ENCODE results near the gene CDH18. TPM values are rescaled to one million over a fixed set of nuclear protein-coding genes. Genes with fewer than 3 reads are reported as not detected.

CDH18 gene
- total RNA-seq, 1 experiment from 2014 or later = not detected

- Histone ChIP-seq H3K4me2 (ENCODE audit: low read length) (no peak overlapping the region), H2AFZ (ENCODE audit: low read depth, low read length, poor library complexity, severe bottlenecking) (no peak overlapping the region), H4K20me1 (ENCODE audit: insufficient read depth) (no peaks in the 10 kb centered on the region), H3K79me2 (ENCODE audit: insufficient read depth, low read length) (no peaks in the 10 kb centered on the region), H3K9ac (ENCODE audit: low read length) (no peak overlapping the region), H3K4me1 (ENCODE audit: control insufficient read depth in 1 of 2, insufficient read depth in 2 of 2, low read length in 2 of 2) (no peaks in the 10 kb centered on the region), H3K4me3 (replicated peaks in 1 of 2; ENCODE audit: low read depth in 1 of 2, low read length in 2 of 2) (no peak overlapping the region), H3K27ac (ENCODE audit: low read depth, low read length) (no peak overlapping the region), H3K9me3 (ENCODE audit: control insufficient read depth in 1 of 2, insufficient read depth in 1 of 2, low read depth in 1 of 2, low read length in 2 of 2) (peaks cover 6 to 28% of the 10 kb centered on the region in 2 experiments; a peak in 2 of 4 replicates), H3K36me3 (ENCODE audit: control insufficient read depth in 1 of 2, insufficient read depth in 2 of 2, low read length in 2 of 2) (no peaks in the 10 kb centered on the region), H3K27me3 (ENCODE audit: insufficient read depth, low read length) (no peaks in the 10 kb centered on the region), H3K9me2 (ENCODE audit: insufficient read depth) (no peaks in the 10 kb centered on the region)
- RAD21 ChIA-PET (ENCODE audit: low non-redundant PET in 1 of 2, low total read pairs in 2 of 2, uncharacterized antibody in 2 of 2, unreplicated experiment in 2 of 2) = no interaction called here
- ATAC-seq = no peak
- TF ChIP-seq FOSL1 (IDR thresholded peaks at IDR 0.05; ENCODE audit: low read depth) = no peak
- TF ChIP-seq, protein P1, sequence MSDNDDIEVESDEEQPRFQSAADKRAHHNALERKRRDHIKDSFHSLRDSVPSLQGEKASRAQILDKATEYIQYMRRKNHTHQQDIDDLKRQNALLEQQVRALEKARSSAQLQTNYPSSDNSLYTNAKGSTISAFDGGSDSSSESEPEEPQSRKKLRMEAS (IDR thresholded peaks at IDR 0.05) = no peak
- TF ChIP-seq ELF1 (IDR thresholded peaks at IDR 0.05; ENCODE audit: borderline replicate concordance, low read depth) = no peak
- no peak for TF ChIP-seq RAD21 (IDR thresholded peaks at IDR 0.05; ENCODE audit: low read depth)
- no peak for TF ChIP-seq ATF3 (IDR thresholded peaks at IDR 0.05)
- TF ChIP-seq ZFX (IDR thresholded peaks at IDR 0.05) = no peak
- TF ChIP-seq TCF7L2 (IDR thresholded peaks at IDR 0.05; ENCODE audit: borderline replicate concordance, extremely low read depth, insufficient read depth, insufficient read length) = no peak
- TF ChIP-seq YY1 (IDR thresholded peaks at IDR 0.05; ENCODE audit: extremely low read depth, insufficient replicate concordance, low read depth, low read length) = no peak
- no peak for TF ChIP-seq CTCF (IDR thresholded peaks at IDR 0.05 in 2 of 3, conservative IDR thresholded peaks at IDR 0.05 in 1 of 3; ENCODE audit: borderline replicate concordance in 1 of 3, insufficient read depth in 1 of 3, low read depth in 2 of 3, low read length in 2 of 3)
- no peak for TF ChIP-seq SIN3A (IDR thresholded peaks at IDR 0.05; ENCODE audit: low read depth)
- no peak for TF ChIP-seq EZH2phosphoT487 (IDR thresholded peaks at IDR 0.05; ENCODE audit: borderline replicate concordance)
- DNase-seq (ENCODE audit: low read depth, low spot score) = no peak
- POLR2A ChIA-PET = no interaction called here
- CTCF ChIA-PET = no interaction called here
- intact Hi-C loops (cut with micrococcal nuclease) = no loop called here
- no TSS peak for BruUV-seq (replicated peaks)
These were observed 234.4 kb downstream of the CDH18 start for GRCh38 chr5:19753579-19753978.
